ENCODE measurements around the gene GLIPR1L1.

- no peak for TF ChIP-seq POLR2A (IDR thresholded peaks at IDR 0.05)
- TF ChIP-seq, protein P1, sequence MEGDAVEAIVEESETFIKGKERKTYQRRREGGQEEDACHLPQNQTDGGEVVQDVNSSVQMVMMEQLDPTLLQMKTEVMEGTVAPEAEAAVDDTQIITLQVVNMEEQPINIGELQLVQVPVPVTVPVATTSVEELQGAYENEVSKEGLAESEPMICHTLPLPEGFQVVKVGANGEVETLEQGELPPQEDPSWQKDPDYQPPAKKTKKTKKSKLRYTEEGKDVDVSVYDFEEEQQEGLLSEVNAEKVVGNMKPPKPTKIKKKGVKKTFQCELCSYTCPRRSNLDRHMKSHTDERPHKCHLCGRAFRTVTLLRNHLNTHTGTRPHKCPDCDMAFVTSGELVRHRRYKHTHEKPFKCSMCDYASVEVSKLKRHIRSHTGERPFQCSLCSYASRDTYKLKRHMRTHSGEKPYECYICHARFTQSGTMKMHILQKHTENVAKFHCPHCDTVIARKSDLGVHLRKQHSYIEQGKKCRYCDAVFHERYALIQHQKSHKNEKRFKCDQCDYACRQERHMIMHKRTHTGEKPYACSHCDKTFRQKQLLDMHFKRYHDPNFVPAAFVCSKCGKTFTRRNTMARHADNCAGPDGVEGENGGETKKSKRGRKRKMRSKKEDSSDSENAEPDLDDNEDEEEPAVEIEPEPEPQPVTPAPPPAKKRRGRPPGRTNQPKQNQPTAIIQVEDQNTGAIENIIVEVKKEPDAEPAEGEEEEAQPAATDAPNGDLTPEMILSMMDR (IDR thresholded peaks at IDR 0.05): no peak
Observed at GRCh38 chr12:75341873-75342272, 7.4 kb downstream of the GLIPR1L1 start.
